DND-41 (cell line): ENCODE results near the gene COPS9.

Source experiments
- EZH2 ChIP-seq: IDR thresholded peaks from 3 replicates; pipeline ENCODE4 v1.6.1; 2012; ENCODE audit warnings: borderline replicate concordance, low read depth, mild to moderate bottlenecking, moderate library complexity, low read length, inconsistent platforms; ENCODE audit not compliant: severe bottlenecking
- TF ChIP-seq, protein P1 (sequence below): IDR thresholded peaks from 2 replicates; pipeline ENCODE4 v1.5.1; 2012; ENCODE audit warnings: borderline replicate concordance, low read length, moderate library complexity, mild to moderate bottlenecking; ENCODE audit not compliant: poor library complexity, severe bottlenecking; ENCODE audit errors: extremely low read depth

DNA sequence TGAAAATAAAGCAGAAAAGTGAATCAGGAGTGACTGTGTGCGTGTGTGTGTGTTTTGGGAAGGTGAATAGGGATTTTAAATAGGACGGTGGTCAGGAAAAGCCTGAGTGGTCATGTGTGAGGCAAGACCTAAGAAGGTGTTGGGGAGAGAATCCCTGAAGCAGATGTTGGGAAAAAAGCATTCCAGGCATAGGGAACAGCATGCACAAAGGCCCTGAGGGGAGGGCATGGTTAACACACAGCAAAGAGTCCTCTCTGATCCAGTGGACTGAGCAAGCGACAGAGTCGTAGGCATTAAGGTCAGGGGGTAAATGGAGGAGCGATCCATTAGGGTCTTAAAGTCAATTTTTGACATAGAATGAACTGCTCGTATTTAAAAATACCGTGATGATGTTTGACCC, 38.4 kb upstream of the COPS9 start:
- TF ChIP-seq, protein P1, sequence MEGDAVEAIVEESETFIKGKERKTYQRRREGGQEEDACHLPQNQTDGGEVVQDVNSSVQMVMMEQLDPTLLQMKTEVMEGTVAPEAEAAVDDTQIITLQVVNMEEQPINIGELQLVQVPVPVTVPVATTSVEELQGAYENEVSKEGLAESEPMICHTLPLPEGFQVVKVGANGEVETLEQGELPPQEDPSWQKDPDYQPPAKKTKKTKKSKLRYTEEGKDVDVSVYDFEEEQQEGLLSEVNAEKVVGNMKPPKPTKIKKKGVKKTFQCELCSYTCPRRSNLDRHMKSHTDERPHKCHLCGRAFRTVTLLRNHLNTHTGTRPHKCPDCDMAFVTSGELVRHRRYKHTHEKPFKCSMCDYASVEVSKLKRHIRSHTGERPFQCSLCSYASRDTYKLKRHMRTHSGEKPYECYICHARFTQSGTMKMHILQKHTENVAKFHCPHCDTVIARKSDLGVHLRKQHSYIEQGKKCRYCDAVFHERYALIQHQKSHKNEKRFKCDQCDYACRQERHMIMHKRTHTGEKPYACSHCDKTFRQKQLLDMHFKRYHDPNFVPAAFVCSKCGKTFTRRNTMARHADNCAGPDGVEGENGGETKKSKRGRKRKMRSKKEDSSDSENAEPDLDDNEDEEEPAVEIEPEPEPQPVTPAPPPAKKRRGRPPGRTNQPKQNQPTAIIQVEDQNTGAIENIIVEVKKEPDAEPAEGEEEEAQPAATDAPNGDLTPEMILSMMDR = no peak
- no peak for TF ChIP-seq EZH2
